ENCODE data around the gene RASSF5. TPM values are rescaled to one million over a fixed set of nuclear protein-coding genes. Genes with fewer than 3 reads are reported as not detected.
"Not testable (repeated sequence)": the region's sequence is repeated elsewhere in the genome, so short reads cannot be mapped to it uniquely, and the experiment has no call there.

RASSF5 gene
- total RNA-seq, 1 donor from 2014 or later = 116 TPM

DNA sequence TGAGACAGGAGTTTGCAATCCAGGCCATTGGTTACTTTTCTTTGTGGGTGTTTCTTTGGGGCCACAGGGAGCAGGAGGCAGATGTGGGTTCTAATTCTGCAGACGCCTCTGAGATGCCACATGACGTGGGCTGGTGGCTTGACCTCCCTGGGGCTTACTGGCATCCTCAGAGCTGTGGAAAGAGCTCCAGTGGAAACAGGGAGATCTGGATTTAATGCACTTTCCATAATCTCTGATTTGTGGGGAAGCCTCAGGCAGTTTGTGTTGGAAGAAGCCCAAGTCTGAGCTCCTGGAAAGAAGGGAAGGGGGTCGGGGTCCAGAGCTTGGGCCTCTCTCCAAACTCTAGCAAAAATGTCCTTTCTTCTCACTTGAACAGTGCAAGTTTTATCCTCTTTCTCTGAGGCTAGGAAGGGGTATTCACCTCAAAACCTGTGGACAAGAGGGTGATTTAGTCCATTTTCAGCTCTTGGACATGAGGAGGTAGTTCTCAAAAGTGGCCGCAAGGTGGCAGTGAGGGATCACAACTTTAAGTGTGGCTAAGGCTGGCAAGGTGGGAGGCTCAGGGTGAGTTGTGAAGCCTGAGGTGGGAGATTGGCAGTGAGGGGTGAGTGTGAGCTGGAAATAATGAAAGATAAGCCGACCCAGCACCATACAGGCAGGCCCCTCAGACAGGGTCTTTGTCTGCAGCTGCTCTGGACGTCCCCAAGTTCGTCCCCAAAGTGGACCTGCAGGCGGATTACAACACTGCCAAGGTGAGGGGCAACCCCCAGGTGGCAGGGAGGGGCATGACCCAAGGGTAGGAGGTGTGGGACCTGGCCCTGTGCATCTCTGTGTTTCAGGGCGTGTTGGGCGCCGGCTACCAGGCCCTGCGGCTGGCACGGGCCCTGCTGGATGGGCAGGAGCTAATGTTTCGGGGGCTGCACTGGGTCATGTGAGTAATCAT is 27.9 kb upstream of the RASSF5 start:
- TF ChIP-seq, protein P1, sequence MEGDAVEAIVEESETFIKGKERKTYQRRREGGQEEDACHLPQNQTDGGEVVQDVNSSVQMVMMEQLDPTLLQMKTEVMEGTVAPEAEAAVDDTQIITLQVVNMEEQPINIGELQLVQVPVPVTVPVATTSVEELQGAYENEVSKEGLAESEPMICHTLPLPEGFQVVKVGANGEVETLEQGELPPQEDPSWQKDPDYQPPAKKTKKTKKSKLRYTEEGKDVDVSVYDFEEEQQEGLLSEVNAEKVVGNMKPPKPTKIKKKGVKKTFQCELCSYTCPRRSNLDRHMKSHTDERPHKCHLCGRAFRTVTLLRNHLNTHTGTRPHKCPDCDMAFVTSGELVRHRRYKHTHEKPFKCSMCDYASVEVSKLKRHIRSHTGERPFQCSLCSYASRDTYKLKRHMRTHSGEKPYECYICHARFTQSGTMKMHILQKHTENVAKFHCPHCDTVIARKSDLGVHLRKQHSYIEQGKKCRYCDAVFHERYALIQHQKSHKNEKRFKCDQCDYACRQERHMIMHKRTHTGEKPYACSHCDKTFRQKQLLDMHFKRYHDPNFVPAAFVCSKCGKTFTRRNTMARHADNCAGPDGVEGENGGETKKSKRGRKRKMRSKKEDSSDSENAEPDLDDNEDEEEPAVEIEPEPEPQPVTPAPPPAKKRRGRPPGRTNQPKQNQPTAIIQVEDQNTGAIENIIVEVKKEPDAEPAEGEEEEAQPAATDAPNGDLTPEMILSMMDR (IDR thresholded peaks at IDR 0.05) = peak; percentile 27
- no peak for DNase-seq

DNA sequence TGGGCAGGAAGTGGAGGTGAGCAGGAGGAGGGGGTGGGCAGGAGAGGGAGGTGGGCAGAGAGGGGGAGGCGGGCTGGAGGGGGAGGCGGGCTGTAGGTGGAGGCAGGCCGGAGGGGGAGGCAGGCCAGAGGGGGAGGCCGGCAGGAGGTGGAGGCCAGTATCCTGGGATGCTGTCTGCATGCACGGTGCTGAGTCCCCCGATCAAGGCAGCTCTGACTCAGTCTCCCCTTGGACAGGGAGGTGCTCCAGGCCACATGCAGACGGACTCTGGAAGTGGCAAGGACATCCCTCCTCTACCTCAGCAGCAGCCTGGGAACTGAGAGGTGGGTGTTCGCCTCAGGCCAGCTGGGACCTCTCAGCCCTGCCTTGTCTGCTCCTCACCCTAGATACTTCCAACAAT is 27.1 kb upstream of the RASSF5 start:
- no peak overlapping the region for H3K4me3 Mint-ChIP-seq
- no peaks in the 10 kb centered on the region for H3K9me3 Mint-ChIP-seq
- ATAC-seq (ENCODE audit: low read depth) (no peak), DNase-seq (no peak)
- CTCF ChIA-PET = interaction anchor here (0.9 to 7.2 kb wide), 13 partner anchors 9 to 496 kb away, joined by 3 to 84 read pairs (median 6); partner anchors contain the start of gene IKBKE
- peaks cover 87% of the 10 kb centered on the region for H3K36me3 Mint-ChIP-seq (ENCODE audit: low read depth)
- intact Hi-C loops (cut with micrococcal nuclease) = no loop called here
- TF ChIP-seq, protein P1 (IDR thresholded peaks at IDR 0.05) = no peak
- no peaks in the 10 kb centered on the region for H3K27me3 Mint-ChIP-seq
- H3K27ac Mint-ChIP-seq = no peak overlapping the region
- peaks cover 16% of the 10 kb centered on the region for H3K4me1 Mint-ChIP-seq
- POLR2A ChIA-PET = no interaction called here

More for the DNA sequence above, 27.9 kb upstream of the RASSF5 start:
- no peak overlapping the region for H3K27ac Mint-ChIP-seq
- ChIA-PET CTCF (interaction anchor here (0.6 to 7.2 kb wide), 26 partner anchors 9 to 503 kb away, joined by 3 to 84 read pairs (median 4); partner anchors contain the start of gene IKBKE), POLR2A (interaction anchor here (0.7 to 1.1 kb wide), 5 partner anchors 8 to 101 kb away, joined by 3 to 5 read pairs (median 3); no protein-coding TSS in a partner anchor)
- peak; percentile 74 for ATAC-seq (ENCODE audit: low read depth)
- peaks cover 16% of the 10 kb centered on the region for H3K4me1 Mint-ChIP-seq
- H3K4me3 Mint-ChIP-seq = no peak overlapping the region
- intact Hi-C loops (cut with micrococcal nuclease) = loop anchor here (1.0 kb wide), 5 partner anchors 9 to 185 kb away; partner anchors contain the start of gene IKBKE
- peaks cover 87% of the 10 kb centered on the region for H3K36me3 Mint-ChIP-seq (ENCODE audit: low read depth)
- no peaks in the 10 kb centered on the region for H3K27me3 Mint-ChIP-seq
- no peaks in the 10 kb centered on the region for H3K9me3 Mint-ChIP-seq

DNA sequence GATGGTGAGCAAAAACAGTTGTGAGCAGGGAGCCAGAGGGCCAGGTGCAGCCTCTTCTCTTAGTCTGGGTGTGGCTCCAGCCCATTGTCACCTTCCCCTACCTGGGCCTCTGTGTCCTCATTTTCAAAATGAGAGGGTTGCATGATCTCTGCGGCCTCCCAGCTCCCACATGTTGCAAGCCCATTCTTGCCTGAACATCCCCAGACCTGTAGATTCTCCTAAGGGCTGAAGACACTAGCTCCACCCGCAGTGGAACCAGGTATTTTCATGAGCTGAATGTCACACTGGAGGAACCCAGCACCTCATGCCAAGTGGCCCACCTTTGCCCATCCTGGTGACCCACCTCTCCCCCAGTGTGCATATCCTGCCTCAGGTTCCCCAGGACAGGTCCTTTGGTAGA is 24.7 kb upstream of the RASSF5 start:
- Mint-ChIP-seq H3K9me3 (no peaks in the 10 kb centered on the region), H3K27me3 (no peaks in the 10 kb centered on the region), H3K4me3 (no peak overlapping the region), H3K36me3 (ENCODE audit: low read depth) (peaks cover 81% of the 10 kb centered on the region), H3K27ac (no peak overlapping the region), H3K4me1 (peaks cover 16% of the 10 kb centered on the region)
- ATAC-seq (ENCODE audit: low read depth) = no peak
- no peak for DNase-seq
- intact Hi-C loops (cut with micrococcal nuclease) = no loop called here
- ChIA-PET CTCF (interaction anchor here (1.0 to 7.2 kb wide), 4 partner anchors 14 to 100 kb away, joined by 3 to 84 read pairs (median 4); no protein-coding TSS in a partner anchor), POLR2A (interaction anchor here (0.7 to 1.1 kb wide), 2 partner anchors 12 to 13 kb away, joined by 4 read pairs; partner anchors contain the start of gene IKBKE)
- TF ChIP-seq, protein P1 (IDR thresholded peaks at IDR 0.05) = no peak

DNA sequence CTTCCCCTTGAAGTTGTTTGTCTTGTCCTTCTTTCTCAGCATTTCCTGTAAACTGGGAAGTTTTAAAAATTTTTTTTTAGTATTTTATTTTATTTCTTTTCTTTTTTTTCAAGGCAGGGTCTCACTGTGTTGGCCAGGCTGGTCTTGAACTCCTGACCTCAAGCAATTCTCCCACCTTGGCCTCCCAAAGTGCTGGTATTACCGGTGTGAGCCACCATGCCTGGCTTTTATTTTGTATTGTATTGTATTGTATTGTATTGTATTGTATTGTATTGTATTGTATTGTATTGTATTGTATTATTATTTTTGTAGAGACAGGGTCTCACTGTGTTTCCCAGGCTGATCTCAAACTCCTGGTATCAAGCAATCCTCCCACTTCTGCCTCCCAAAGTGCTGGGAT is 23.5 kb upstream of the RASSF5 start:
- ATAC-seq (ENCODE audit: low read depth); H3K27me3 Mint-ChIP-seq; H3K9me3 Mint-ChIP-seq; POLR2A ChIA-PET; H3K27ac Mint-ChIP-seq; DNase-seq; intact Hi-C loops (cut with micrococcal nuclease); H3K4me3 Mint-ChIP-seq: not testable (repeated sequence)
- CTCF ChIA-PET = interaction anchor here (1.5 kb wide), 1 partner anchor 61 kb away, joined by 4 read pairs; no protein-coding TSS in a partner anchor
- H3K36me3 Mint-ChIP-seq (ENCODE audit: low read depth) = peaks cover 81% of the 10 kb centered on the region
- peaks cover 16% of the 10 kb centered on the region for H3K4me1 Mint-ChIP-seq

DNA sequence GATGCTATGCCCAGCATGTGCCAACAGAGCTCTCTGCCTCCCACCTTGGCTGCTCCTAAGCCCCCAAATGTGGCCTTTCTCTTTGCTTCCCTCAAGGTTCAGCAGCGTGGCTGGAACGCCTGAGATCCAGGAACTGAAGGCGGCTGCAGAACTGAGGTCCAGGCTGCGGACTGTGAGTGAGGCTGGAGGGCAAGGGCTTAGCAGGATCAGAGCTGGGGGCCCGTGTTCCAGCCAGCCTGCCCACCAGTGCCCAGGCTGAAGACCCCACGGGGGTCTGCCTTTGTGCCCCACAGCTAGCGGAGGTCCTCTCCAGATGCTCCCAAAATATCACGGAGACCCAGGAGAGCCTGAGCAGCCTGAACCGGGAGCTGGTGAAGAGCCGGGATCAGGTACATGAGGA is 22.4 kb upstream of the RASSF5 start:
- Mint-ChIP-seq H3K9me3 (no peaks in the 10 kb centered on the region), H3K27me3 (no peaks in the 10 kb centered on the region), H3K4me3 (no peak overlapping the region), H3K36me3 (ENCODE audit: low read depth) (peaks cover 75% of the 10 kb centered on the region), H3K4me1 (peaks cover 10% of the 10 kb centered on the region), H3K27ac (no peak overlapping the region)
- ChIA-PET POLR2A (no interaction called here), CTCF (interaction anchor here (0.8 kb wide), 1 partner anchor 11 kb away, joined by 3 read pairs; no protein-coding TSS in a partner anchor)
- TF ChIP-seq, protein P1 (IDR thresholded peaks at IDR 0.05) = no peak
- intact Hi-C loops (cut with micrococcal nuclease) = no loop called here
- ATAC-seq (ENCODE audit: low read depth) = no peak
- no peak for DNase-seq

Data from activated B cell treated with CpG ODN at 0.5 μM for 24 hours (primary cell).